ENCODE data around the gene RUNDC3A.

RUNDC3A gene

GRCh38 chr17:44279666-44280391, 28.6 kb upstream of the RUNDC3A start:
- Histone ChIP-seq H3K9ac (ENCODE audit: low read length) (no peak overlapping the region), H3K79me2 (ENCODE audit: insufficient read depth, low read length) (no peaks in the 10 kb centered on the region), H2AFZ (ENCODE audit: low read depth, low read length, severe bottlenecking) (no peak overlapping the region), H3K4me2 (ENCODE audit: low read depth, low read length, poor library complexity, severe bottlenecking) (no peak overlapping the region), H3K27ac (ENCODE audit: low read depth, low read length) (no peak overlapping the region), H3K4me3 (ENCODE audit: insufficient read depth, low read length, poor library complexity, severe bottlenecking) (no peak overlapping the region), H3K27me3 (ENCODE audit: low read length) (no peaks in the 10 kb centered on the region), H3F3A (ENCODE audit: insufficient read depth) (no peaks in the 10 kb centered on the region), H4K20me1 (ENCODE audit: low read depth, low read length) (no peaks in the 10 kb centered on the region), H3K9me3 (ENCODE audit: insufficient read depth, low read length) (no peaks in the 10 kb centered on the region), H3K9me2 (replicated peaks; ENCODE audit: insufficient read depth, low read length) (no peaks in the 10 kb centered on the region), H3K36me3 (ENCODE audit: low read length) (no peaks in the 10 kb centered on the region)
- TF ChIP-seq, protein P1, sequence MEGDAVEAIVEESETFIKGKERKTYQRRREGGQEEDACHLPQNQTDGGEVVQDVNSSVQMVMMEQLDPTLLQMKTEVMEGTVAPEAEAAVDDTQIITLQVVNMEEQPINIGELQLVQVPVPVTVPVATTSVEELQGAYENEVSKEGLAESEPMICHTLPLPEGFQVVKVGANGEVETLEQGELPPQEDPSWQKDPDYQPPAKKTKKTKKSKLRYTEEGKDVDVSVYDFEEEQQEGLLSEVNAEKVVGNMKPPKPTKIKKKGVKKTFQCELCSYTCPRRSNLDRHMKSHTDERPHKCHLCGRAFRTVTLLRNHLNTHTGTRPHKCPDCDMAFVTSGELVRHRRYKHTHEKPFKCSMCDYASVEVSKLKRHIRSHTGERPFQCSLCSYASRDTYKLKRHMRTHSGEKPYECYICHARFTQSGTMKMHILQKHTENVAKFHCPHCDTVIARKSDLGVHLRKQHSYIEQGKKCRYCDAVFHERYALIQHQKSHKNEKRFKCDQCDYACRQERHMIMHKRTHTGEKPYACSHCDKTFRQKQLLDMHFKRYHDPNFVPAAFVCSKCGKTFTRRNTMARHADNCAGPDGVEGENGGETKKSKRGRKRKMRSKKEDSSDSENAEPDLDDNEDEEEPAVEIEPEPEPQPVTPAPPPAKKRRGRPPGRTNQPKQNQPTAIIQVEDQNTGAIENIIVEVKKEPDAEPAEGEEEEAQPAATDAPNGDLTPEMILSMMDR (IDR thresholded peaks at IDR 0.05; ENCODE audit: insufficient read depth, low read length, poor library complexity, severe bottlenecking) = no peak
- TF ChIP-seq EZH2phosphoT487 (conservative IDR thresholded peaks at IDR 0.05; ENCODE audit: low read length) = no peak

DNA sequence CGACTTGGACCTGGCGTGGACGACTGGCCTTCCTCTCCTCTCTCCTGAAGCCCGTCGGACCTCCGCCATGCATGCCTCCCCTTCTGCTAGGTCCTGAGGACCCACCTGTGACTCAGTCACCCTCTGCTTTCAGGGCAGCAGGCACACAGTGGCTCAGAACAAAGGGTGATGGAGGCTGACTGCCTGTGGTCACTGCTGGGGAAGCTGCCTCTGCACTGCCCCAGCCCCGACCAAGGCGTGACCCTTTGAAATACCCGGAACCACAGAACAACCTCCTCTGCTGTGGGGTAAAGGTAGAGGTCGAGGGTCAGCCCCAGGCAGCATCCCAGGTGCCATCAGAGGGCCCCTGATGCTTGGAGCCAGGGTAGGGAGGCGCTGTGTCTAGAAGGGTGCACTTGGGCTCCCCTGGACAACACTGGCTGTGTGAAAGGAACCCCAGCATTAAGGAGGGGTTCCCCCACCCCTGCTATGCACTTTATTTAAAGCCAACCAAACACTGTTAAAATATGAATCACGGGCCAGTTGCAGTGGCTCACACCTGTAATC, 27.9 kb upstream of the RUNDC3A start:
- H3K4me2 ChIP-seq (ENCODE audit: low read depth, low read length, poor library complexity, severe bottlenecking) = no peak overlapping the region

DNA sequence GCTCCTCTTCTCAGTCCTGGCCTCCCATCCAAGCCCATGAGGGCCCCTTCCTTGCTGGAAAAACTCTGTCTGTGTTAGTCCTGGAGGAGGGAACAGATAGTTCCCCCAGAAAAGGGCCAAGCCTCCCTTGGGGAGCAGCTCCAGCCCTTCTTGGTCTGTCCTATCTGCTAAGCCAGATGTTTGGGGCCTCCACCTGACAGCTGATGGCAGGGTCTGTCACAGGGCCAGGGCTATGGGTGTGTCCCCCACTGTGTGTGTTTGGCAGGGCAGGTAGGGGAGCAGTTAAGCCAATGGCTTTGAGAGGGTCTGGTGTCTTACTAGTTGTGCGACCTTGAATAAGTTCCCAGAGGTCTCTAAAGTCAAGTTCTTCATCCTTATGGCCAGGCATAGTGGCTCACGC, 26.8 kb upstream of the RUNDC3A start:
- no peaks in the 10 kb centered on the region for H4K20me1 ChIP-seq (ENCODE audit: low read depth, low read length)
- no peaks in the 10 kb centered on the region for H3K9me3 ChIP-seq (ENCODE audit: insufficient read depth, low read length)
- H3K4me3 ChIP-seq (ENCODE audit: insufficient read depth, low read length, poor library complexity, severe bottlenecking) = no peak overlapping the region
- H2AFZ ChIP-seq (ENCODE audit: low read depth, low read length, severe bottlenecking) = no peak overlapping the region
- H3K79me2 ChIP-seq (ENCODE audit: insufficient read depth, low read length) = no peaks in the 10 kb centered on the region
- no peaks in the 10 kb centered on the region for H3K36me3 ChIP-seq (ENCODE audit: low read length)
- no peaks in the 10 kb centered on the region for H3F3A ChIP-seq (ENCODE audit: insufficient read depth)
- no peak overlapping the region for H3K4me2 ChIP-seq (ENCODE audit: low read depth, low read length, poor library complexity, severe bottlenecking)
- no peak overlapping the region for H3K27ac ChIP-seq (ENCODE audit: low read depth, low read length)
- H3K27me3 ChIP-seq (ENCODE audit: low read length) = no peaks in the 10 kb centered on the region
- no peak overlapping the region for H3K9ac ChIP-seq (ENCODE audit: low read length)
- TF ChIP-seq, protein P1 (IDR thresholded peaks at IDR 0.05; ENCODE audit: insufficient read depth, low read length, poor library complexity, severe bottlenecking) = no peak
- no peak for TF ChIP-seq EZH2phosphoT487 (conservative IDR thresholded peaks at IDR 0.05; ENCODE audit: low read length)
- no peaks in the 10 kb centered on the region for H3K9me2 ChIP-seq (replicated peaks; ENCODE audit: insufficient read depth, low read length)

More for the DNA sequence above, 27.9 kb upstream of the RUNDC3A start:
- Histone ChIP-seq H2AFZ (ENCODE audit: low read depth, low read length, severe bottlenecking) (no peak overlapping the region), H3K36me3 (ENCODE audit: low read length) (no peaks in the 10 kb centered on the region), H3K9me2 (replicated peaks; ENCODE audit: insufficient read depth, low read length) (no peaks in the 10 kb centered on the region), H3K9ac (ENCODE audit: low read length) (no peak overlapping the region), H3K79me2 (ENCODE audit: insufficient read depth, low read length) (no peaks in the 10 kb centered on the region), H4K20me1 (ENCODE audit: low read depth, low read length) (no peaks in the 10 kb centered on the region), H3K27me3 (ENCODE audit: low read length) (no peaks in the 10 kb centered on the region), H3K9me3 (ENCODE audit: insufficient read depth, low read length) (no peaks in the 10 kb centered on the region), H3K4me3 (ENCODE audit: insufficient read depth, low read length, poor library complexity, severe bottlenecking) (no peak overlapping the region), H3F3A (ENCODE audit: insufficient read depth) (no peaks in the 10 kb centered on the region), H3K27ac (ENCODE audit: low read depth, low read length) (no peak overlapping the region)
- TF ChIP-seq, protein P1 (IDR thresholded peaks at IDR 0.05; ENCODE audit: insufficient read depth, low read length, poor library complexity, severe bottlenecking) = no peak
- no peak for TF ChIP-seq EZH2phosphoT487 (conservative IDR thresholded peaks at IDR 0.05; ENCODE audit: low read length)

Measured in SU-DHL-6 (cell line).